ENCODE measurements around the gene COL16A1. TPM values are rescaled to one million over a fixed set of nuclear protein-coding genes. Genes with fewer than 3 reads are reported as not detected.

COL16A1 gene
- total RNA-seq, 1 donor from 2014 or later: 4.1 TPM

DNA sequence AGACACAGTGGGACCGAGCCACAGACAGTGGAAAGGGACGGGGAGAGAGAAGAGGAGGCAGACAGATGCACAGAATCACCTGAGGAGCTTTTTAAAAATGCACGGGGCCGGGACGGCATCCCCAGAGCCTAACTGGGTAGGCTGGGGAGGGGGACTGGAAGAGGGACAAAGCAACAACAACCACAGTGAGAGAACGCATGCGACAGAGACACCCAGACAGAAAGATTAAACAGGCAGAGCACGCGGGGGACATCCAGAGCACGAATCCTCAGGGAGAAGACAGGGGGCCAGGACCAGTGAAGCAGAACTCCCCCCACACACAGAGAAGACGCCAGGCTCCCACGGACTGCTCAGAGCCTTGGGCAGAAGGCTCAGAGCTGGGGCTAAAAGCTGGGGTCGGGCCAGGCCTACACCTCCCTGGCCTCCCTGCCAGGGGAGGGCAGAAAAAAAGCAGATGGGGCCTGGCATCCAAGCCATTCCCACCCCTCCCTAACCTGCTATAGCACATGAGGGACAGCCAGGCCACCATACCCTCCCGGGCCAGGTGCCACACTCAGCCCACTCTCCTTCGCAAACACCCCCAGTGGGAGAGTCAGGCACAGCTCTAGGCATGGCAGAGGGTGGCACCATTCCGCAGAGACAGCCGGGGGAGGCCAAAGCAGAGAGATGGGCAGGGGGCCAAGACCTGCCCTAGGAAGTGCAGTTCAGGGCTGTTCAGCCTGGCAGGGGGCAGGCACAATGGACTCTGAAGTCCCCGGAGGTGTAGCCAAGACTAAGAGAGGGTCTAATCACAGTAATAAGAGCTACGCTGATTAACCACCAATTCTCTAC, 29.8 kb upstream of the COL16A1 start:
- DNase-seq (ENCODE audit: low spot score in 2 of 2) (peak in 1 of 2 donors; percentile 51), FAIRE-seq (no peak)

GRCh38 chr1:31732751-31733289, 29.0 kb upstream of the COL16A1 start:
- FAIRE-seq (no peak), DNase-seq (ENCODE audit: low spot score in 2 of 2) (no peak)

DNA sequence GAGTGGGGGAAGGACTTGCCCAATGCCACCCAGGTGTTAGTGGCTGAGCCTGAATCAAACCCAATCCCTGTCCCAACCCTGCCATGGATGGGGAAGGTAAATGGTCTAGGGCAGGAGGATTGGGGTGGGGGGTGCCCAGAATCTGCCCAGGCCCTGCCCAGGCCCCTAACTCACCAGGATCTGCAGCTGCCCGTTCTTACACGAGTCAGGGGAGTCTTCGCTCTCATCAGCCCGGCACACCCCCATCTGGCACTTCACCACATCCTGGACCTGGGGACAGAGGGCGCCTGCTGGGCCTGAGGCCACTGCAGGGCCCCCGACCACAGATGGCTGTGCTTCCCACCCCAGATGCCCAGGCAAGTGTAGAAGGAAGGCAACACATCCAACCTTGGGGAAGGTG, 28.5 kb upstream of the COL16A1 start:
- no peak for DNase-seq (ENCODE audit: low spot score in 2 of 2)
- no peak for FAIRE-seq

DNA sequence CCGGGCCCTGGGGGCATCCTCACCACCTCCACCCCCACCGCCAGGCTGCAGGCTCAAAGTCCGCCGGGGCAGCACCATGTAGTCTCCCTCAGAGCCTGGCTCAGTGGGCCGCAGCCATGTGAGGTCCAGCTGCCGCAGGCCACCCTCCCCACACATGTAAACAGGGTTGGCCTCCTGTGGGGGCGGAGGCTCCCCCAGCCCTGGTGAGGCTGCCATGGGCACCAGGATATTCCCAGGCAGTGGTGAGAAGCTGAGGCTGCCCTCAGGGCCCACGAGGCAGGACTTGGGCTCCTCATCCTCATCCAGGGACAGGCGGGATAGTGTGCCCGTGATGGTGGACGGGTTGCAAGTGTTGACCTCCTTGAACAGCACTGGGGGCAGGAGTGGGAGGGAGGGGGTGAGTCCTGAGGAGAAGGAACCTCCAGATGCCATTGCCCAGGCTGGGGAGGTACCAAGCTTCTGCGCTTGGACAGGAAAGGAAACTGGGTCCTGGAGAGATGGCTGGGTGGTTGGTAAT, 27.3 kb upstream of the COL16A1 start:
- FAIRE-seq (no peak), DNase-seq (ENCODE audit: low spot score in 2 of 2) (no peak)

DNA sequence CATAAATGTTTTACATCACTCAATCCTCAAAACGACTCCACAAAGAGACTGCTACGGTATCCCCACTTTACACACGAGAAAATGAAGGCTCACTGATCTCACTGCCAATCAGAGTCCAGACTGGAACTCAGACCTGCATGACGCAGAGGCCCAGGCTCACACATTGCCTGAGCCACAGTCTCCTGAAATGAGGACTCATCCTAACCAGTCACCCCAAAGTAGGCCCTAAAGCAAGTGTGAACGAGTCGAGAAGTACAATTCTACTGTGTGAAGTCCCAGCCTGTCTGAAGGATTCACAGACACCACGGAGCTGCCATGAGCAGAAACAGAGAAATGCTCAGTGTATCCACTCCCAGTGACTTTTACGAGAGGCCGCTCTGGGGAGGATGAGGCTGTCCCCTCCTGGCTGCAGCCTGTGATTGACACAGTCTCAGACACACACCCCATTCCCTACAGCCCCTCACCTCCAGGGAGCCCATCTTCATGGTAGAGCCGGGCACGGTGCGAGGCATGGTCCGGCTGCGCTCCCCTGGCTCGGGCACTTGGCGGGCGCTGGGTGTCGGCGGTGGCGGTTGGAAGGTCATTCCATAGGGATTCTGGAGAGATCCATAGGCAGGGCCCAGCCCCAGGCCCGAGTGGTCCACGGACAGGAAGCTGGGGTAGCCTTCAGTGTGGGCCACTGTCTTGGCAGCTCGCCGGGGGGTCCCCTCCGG, 26.7 kb upstream of the COL16A1 start:
- FAIRE-seq (no peak), DNase-seq (ENCODE audit: low spot score in 2 of 2) (no peak)

DNA sequence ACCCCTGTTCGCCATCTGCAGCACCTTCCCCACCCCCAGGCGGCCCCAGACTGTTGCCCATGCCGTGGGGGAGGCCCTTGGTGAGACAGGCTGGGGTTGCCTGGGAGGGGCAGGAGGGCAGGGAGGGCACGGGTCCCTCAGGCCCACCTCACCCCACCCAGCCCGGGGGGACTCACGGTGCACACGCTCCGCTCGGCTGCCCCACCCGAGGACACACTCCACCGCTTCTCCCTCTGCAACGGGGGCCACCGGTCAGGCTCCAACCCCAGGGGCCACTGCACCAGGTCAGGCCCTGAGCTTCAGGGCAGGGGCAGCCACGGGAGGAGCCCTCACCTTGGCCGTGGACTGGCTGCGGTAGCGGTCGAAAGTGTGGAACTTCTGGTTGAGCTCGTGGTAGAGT, 24.0 kb upstream of the COL16A1 start:
- no peak for DNase-seq (ENCODE audit: low spot score in 2 of 2)
- no peak for FAIRE-seq

DNA sequence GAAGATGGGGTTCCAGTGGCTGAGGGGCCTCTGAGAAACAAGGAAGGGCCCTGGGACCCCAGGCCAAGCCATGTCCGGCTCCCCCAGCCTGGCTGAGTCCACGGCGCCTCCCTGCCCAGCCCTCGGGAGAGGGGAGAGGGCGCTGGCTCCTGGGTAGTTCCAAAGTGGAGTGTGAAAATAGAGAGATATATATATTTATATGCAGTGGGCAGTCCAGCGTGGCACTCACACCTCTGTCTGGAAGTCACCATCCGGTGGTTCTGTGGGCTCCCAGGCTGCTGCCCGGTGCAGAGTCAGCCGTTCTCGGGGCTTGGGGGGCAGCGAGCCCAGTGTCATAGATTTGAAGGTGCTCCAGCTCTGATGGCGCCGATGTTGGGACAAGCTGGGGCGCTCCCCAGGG, 23.4 kb upstream of the COL16A1 start:
- FAIRE-seq (no peak), DNase-seq (ENCODE audit: low spot score in 2 of 2) (no peak)

DNA sequence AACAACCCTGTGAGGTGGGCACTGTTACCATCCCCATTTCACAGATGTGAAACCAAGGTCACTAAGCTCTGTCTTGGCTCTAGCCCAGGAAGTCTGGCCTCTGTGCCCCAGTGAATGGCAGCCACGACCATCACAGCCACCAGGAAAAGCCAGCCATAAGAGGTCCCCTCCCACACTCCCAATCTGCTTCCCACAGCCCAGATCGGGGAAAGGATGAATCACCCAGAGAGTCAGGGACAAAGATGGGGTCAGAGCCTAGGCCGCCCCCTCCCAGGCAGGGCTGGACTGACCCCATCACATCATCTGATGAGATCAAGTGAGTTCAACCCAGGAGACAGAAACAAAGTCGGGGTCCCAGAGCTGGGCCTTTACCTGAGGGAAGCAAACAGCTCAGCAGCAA, 22.9 kb upstream of the COL16A1 start:
- FAIRE-seq: no peak

DNA sequence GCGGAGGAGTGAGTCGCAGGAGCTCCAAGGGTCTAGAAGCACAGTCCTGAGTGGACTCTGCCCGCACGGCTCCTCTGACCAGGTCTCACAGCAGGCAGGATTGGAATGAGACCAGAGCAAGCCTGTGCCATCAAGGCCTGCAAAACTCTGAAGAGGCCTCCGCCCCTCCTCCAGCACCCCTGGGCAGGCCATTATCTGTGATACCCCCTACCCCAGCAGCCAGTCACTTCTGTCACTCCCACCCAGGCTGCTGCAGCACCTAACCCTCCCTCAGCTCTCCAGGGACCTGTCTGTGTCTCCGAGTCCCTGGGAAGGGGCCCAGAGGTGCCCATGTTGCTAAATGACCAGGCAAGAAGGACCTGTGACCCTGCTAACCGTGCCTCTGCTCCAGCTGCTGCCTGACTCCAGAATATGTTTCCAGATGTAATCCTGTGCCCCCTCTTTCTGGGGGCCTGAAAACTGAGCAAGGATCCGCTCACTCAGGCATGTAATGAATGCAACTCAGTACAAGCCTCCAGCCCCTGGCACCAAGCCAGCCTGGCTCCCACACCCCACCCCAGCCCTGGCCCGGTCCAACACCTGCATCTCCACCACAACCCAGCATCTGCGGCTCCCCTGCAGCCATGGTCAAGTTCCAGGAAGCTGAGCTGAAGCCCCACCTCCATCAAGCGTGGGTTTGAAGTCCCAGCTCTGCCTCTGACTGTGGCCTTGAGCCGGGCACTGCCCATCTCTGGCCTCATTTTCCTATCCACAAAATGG, 22.1 kb upstream of the COL16A1 start:
- no peak for FAIRE-seq
- no peak for DNase-seq (ENCODE audit: low spot score in 2 of 2)

More for the DNA sequence above, 22.9 kb upstream of the COL16A1 start:
- DNase-seq (ENCODE audit: low spot score in 2 of 2): no peak

DNA sequence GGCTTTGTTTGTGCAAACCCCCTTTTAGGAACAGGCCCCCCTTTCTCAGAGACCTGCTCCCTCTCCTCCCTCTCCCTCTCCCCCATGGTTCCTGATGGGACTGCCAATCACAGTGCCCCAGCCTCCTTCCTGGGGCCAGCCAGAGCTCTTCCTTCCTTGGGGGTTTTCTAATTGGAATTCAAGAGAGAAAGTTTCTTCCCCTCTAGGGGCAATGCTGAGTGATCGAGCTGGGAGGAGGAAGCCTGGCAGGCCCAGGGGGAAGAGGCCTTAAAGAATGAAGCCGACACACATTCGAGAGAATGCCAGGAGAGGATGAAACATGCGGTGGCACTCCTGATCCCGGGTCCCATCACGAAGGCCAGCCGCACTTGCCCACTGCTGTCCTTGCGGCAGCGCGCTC, 21.3 kb upstream of the COL16A1 start:
- DNase-seq (ENCODE audit: low spot score in 2 of 2) (no peak), FAIRE-seq (no peak)

DNA sequence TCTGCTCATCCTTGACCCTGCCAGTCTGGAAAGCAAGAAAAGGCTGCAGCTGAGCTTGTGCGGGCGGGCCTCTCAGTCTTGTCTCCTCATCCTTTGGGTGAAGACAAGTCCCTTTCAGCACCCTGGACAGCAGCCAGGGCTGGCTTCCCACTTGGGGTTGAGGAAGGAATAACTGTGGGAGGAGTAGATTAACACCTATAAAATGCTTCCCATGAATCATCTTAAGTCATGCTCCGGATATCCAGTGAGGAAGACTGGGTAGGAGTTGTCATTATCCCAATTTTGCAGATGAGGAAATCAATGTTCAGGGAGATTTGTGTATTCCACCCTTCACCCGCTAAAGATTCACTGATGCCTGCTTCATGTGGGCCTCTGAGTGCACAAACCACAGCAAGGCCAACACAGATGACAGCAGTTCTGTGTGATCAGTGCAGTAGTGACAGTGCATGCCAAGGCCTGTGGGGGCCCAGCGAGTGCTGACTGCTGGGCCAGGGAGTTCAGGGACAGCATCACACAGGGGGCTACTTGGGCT, 20.1 kb upstream of the COL16A1 start:
- DNase-seq (ENCODE audit: low spot score in 2 of 2): peak in 1 of 2 donors; percentile 59
- no peak for FAIRE-seq

DNA sequence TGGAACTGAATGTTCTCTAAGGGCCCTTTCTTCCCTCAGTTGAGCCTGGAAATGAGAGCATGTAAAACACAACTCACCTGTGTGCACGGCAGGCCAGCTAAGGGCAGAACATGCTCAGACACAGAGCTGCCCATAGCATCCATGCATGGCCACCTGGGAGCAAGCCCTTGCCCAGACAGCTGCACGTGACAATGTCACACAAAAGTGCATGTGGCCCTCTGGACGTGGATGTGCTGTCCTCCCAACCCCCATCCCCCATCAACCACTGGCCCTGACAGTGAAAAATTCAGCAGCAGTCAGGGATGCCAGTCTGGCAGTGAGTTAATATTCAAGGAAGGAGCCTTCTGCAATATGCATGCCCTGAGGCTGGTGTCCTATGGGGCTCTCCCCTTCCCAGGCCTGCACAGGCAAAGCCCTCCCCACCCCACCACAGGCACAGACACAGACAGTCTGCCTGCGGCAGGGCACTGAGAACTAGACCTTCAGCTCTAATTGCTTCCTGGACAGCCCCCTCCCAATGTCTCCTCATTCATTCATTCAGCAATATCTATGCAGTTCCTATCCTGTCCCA, 14.6 kb upstream of the COL16A1 start:
- no peak for DNase-seq (ENCODE audit: low spot score in 2 of 2)
- FAIRE-seq: no peak

DNA sequence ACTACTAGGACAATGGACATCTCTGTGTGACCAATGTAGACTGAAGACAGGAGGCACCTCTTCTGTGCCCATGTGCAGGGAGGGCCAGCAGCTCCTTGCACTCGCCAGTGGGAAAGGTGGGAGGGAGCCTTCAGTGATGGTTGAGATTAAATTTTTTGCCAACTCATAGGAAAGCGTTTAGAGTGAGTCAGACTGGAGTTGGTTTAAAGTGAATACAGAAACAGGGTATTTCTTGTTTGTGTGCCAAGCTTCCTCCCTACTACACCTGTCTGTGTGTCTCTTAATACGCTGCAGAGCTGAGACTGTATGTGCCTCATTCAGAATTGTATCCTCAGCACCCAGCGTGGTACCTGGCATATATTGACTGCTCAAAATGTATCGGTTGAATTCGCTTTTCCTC, 13.5 kb upstream of the COL16A1 start:
- no peak for FAIRE-seq

GRCh38 chr1:31715873-31716220, 12.0 kb upstream of the COL16A1 start:
- FAIRE-seq (no peak), DNase-seq (ENCODE audit: low spot score in 2 of 2) (no peak)

More for the DNA sequence above, 13.5 kb upstream of the COL16A1 start:
- DNase-seq (ENCODE audit: low spot score in 2 of 2): no peak

DNA sequence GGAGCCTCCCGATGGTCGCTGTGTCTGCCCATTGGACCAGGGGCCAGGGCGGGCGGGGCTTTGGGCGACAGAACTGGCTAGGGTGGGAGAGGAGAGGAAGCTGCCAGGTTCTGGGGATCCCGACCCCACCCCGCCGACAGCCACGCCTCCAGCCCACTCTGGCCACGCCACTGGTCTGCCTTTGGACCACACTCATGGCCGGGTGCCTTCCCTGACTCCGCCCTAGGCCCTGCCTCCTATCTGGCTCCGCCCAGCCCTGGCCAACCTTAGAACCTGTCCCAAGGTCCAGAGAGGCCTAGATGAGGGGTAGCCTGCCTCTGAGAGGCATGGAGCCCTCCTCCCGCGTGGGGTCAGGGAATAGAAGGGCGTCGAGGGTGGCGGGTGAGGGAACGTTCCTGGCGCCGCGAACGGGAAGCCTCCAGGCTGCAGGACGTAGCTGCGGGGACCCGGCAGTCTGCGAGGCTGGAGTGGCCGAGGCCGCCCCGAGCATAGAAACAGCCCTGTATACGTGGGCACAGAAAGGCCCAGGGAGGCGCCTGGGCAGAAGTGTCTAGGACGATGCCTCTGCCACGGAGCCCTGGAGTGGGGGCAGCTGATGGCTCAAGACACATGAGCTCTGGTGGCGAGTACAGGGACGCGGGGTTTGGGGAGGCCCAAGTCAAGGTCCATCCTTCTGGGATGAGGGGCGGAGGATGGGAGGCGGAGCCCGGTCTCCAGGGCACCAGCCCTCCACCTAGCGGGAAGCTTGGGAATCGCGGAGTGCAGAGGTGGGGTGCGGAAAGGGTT, 11.5 kb upstream of the COL16A1 start:
- DNase-seq (ENCODE audit: low spot score in 2 of 2): peak; percentile 66 to 81
- no peak for FAIRE-seq

DNA sequence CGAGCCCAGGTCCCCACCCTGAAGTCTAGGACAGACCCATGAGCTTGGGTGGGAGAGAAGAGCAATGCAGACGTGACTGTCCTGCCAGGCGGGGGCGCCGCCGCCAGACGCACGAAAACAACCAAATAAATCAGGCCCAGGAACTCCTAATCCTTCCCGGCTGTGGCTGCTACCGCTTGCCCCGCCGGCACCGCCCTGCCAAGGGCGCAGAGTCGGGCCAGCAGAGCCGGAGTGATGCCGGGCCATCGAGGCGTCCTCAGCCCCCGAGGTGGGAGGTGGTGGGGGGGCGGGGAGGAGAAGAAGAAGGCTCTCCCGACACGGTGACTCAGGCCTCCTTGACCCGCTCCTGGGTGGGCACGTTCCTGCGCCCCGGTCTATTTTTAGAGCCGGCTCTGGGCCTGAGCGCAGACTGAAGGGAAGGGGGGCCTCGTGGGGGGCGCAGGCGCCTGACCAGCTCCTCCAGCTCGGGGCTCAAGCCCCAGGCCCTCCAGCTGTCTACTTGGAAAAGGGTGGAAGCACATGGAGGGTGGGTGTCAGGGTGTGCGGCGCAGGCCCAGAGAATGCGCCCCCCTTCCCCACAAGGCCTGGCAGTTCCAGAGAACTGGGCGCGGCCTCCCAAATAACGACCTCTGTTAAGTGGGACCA, 10.7 kb upstream of the COL16A1 start:
- FAIRE-seq (no peak), DNase-seq (ENCODE audit: low spot score in 2 of 2) (peak; percentile 32 to 61)

- FAIRE-seq: no peak
- DNase-seq (ENCODE audit: low spot score in 2 of 2): no peak
These were observed 8.8 kb upstream of the COL16A1 start for GRCh38 chr1:31712630-31713029.

GRCh38 chr1:31712068-31712467, 8.3 kb upstream of the COL16A1 start:
- FAIRE-seq (no peak), DNase-seq (ENCODE audit: low spot score in 2 of 2) (no peak)

- no peak for DNase-seq (ENCODE audit: low spot score in 2 of 2)
These were observed 4.5 kb upstream of the COL16A1 start for GRCh38 chr1:31708324-31708723.

More at GRCh38 chr1:31708324-31708723, 4.5 kb upstream of the COL16A1 start:
- no peak for FAIRE-seq
